Activated effector memory CD4-positive, alpha-beta T cell treated with anti-CD3 and anti-CD28 coated beads, Interleukin-2, amount 50 U/mL, for 16 hours (primary cell): ENCODE results near the gene SDR42E1.
"Not testable (repeated sequence)": the region's sequence is repeated elsewhere in the genome, so short reads cannot be mapped to it uniquely, and the experiment has no call there.

Experiments
- DNase-seq: peaks from one replicate; pipeline ENCODE4 v3.0.0-alpha.2; 2020

SDR42E1 gene

GRCh38 chr16:82034981-82035612 lies 23.8 kb upstream of the SDR42E1 start, which contains the start of gene HSD17B2:
HSD17B2 (plus strand) TSS chr16:82035253; CDS start chr16:82035425, 172 bp downstream.
- no peak for DNase-seq

GRCh38 chr16:82033683-82034300 lies 22.5 kb upstream of the SDR42E1 start:
- DNase-seq: no peak

DNA sequence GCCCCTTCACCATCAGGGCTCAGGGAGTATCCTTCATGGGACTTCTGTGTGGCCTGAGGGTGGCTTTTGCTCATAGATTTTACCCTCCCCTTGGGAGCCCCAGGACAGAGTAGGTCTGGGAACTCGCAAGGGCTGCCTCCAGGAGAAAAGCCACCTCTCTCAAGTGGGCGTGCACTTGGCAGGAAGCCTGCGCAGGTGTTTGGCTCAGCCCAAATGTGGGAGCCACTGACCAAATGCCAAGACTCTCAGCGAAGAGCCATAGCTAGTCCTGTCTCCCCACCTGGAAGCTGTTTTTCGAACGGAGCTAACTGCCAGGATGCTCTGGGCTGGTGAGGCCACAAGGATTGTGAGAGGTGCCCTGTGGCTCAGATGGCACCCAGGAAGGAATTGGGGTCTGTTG lies 21.7 kb upstream of the SDR42E1 start:
- no peak for DNase-seq

DNA sequence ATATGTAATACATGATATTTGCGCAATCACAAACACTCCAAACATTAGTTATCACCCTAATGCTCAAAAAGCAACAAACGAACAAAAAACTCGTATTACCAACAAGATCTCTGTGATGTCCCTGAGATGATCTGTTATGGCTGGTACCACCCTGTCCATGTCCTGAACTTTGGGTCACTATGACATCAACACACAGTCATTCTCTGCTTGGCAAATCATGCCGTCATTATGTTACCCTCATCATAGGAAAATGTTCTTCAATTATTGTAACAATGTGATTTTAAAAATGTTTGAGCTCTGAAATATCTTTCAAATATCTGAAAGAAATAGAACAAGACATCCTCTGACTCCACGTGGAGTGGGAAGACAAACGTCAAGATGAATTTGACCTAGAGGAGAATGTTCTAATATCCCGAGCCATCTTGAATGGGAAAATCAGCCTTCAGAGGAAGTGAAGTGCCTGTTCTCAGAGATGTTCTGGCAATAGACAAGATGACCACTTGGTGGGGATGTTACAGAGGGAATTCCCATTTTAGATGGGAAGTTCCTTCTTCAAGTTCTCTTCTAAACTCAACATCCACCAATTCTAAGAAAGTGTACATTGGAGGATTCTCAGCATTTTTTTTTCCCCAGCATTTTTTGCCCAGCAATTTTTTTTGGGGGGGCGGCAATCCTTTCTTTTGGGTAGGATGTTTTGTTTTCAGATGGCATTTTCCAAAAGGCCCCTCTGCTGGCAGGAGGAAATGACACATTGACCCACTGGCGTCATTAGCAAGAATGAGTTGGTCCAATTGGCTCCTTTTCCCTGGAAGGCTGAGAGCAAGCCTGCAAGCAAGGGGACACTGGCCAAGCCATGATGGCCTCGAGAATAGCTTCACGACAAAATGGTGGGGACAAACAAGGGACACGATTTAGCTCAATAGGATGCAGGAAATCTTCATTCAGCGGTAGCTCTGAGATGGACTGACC lies 20.1 kb upstream of the SDR42E1 start:
- DNase-seq: no peak

DNA sequence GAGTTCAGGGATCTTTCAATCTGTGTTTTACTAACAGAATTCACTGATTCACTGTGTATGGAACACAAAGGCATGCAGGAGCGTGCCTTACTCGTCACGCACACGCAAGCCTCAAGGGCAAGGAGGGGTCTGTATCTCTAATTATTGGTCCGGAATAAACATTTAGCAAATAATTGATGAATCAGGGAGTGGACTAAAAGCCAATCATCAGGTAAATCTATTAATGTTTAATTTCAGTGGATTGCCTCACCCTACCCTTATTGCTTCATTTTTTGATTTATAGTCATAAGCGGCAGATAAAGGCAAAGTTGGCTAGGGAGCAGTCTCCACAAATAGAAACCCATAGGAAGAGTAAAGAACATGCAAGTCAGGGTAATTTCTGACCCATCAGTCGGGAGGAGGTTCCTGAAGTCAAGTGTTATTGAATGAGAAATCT lies 16.4 kb upstream of the SDR42E1 start:
- DNase-seq: no peak

DNA sequence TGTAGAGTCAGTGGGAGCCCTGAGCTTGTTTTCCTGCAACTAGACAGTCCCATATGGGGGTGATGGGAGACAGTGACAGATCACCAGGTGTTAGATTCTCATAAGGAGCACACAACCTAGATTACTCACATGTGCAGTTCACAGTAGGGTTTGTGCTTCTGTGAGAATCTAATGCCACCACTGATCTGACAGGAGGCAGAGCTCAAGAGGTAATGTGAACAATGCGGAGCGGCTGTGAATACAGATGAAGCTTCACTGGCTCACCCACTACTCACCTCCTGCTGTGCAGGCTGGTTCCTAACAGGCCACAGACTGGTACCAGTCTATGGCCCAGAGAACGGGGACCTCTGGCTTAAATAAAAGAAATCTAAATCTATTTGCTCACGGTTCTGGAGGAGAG lies 13.6 kb upstream of the SDR42E1 start:
- DNase-seq: no peak

GRCh38 chr16:82024316-82024715 lies 13.0 kb upstream of the SDR42E1 start:
- DNase-seq: no peak

DNA sequence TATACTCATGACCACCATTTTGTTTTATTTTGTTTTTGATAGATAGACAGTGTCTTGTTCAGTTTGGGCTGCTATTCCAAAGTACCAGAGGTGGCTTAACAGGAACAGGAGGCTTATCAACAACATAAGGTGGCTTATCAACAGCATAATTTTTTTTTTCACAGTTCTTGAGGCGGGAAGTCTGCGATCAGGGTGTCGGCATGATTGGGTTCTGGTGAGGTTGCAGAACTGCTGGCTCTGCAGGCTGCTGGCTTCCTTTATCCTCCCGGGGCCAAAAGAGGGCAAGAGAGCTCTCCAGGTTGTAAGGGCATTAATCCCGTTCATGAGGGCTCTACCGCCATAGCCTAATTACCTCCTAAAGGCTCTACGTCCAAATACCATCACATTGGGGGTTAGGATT lies 11.9 kb upstream of the SDR42E1 start:
- no peak for DNase-seq

DNA sequence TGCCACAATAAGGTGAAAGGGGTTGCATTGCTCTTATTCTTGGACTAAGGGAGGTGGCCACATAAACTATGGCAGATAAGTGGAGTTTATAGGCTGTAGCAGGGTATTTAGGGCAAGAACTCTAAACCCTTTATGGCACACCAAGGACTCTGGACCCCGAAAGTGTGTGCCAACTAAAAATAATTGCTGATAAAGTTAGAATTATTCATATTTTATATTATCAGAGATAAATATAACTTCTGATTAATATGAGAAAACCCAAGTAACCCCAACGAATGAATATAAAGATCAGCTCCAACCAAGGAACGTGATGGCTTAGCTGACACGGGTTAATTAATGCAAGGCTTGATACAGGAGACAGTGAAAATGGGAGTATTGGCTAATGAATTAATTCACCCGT lies 8.8 kb upstream of the SDR42E1 start:
- no peak for DNase-seq

GRCh38 chr16:82019535-82019934 lies 8.3 kb upstream of the SDR42E1 start:
- DNase-seq: no peak

DNA sequence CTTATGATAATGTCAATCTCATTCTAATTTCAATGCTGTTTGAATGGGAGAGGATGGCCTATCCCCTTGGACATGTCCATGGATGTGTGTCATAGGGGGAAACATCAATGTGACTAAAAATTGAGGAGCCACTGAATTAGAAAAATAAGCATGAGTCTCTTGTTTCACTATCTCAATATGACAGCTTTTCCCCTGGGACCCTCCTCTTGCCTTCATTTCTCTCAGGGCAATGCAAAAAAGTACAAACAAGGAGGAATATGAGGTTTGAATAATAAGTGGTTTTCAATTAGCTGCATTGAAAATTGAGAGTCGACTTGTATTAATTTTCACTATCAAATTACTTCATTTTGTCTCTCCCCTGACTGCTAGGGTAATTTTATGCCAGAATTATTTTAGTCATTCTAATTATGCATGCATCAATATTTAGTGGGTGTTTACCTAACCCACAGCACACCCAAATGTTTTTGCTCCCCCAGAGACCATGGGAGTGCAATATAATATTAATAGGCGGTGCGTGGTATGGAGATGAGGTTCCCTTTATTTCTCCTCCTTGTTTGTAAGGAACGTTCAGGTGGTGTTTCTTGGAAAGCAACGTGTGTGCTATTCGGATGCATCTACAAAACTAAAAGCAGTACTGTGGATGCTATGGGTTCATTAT lies 6.8 kb upstream of the SDR42E1 start:
- no peak for DNase-seq

- no peak for DNase-seq
Observed at GRCh38 chr16:82016964-82017363, 5.7 kb upstream of the SDR42E1 start.

GRCh38 chr16:82016263-82016662 lies 5.0 kb upstream of the SDR42E1 start:
- DNase-seq: no peak

- no peak for DNase-seq
Observed at GRCh38 chr16:82013139-82013538, 1.9 kb upstream of the SDR42E1 start.

DNA sequence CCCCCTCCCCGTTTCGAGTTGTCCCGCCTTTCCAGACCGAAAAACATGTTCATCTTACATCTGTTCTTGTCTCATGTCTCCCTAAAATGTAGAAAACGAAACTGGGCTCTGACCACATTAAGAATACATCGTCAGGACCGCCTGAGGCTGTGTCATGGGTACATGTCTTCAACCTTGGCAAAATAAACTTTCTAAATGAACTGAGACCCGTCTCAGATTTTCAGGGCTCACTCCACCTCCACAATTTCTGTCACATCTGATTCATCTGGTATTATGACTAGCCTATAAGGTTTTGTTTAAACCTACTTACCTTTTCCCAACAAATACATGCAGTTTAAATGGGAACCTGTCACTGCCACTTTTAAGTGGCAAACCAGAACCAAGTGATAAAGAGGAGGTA lies 621 bp downstream of the SDR42E1 start:
- DNase-seq: no peak

DNA sequence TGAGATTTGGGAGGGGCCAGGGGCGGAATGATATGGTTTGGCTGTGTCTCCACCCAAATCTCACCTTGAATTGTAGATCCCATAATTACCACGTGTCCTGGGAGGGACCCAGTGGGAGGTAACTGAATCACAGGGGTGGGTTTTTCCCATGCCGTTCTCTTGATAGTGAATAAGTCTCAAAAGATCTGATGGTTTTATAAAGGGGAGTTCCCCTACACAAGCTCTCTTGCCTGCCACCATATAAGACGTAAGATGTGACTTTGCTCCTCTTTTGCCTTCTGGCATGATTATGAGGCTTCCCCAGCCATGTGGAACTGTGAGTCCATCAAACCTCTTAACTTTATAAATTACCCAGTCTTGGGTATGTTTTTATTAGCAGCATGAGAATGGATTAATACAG lies 1.5 kb downstream of the SDR42E1 start:
- DNase-seq: not testable (repeated sequence)

DNA sequence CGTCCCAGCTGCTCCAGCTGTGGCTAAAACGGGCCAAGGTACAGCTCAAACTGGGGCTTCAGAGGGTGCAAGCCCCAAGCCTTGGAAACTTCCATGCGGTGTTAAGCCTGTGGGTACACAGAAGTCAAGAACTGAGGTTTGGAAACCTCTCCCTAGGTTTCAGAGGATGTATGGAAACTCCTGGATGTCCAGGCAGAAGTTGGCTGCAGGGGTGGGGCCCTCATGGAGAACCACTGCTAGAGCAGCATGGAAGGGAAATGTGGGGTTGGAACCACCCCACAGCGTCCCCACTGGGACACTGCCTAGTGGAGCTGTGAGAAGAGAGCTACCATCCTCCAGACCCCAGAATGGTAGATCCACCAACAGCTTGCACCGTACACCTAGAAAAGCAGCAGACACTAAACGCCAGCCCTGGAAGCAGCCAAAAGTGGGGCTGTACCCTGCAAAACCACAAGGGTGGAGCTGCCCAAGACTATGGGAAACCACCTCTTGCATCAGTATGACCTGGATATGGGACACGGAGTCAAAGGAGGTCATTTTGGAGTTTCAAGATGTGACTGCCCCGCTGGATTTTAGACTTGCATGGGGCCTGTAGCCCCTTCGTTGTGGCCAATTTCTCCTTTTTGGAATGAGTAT lies 2.2 kb downstream of the SDR42E1 start:
- DNase-seq: no peak

DNA sequence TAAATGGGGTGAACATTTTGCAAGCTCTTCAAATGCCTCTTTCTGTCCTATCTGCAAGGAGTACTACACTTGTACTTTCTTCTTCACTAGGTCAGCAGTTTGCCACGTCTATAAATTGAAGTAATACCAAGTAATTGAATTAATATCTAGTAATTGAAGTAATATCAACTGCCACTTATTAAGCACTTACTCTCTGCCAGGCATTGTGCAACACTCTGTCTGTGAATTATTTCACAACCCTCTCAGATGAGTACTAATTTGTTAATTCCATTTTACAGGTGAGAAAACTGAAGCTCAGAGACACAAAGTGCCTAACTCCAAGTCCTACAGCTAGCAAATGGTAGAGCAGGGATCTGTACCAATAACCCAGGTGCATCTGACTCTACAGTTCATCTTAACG lies 4.1 kb downstream of the SDR42E1 start:
- DNase-seq: no peak

DNA sequence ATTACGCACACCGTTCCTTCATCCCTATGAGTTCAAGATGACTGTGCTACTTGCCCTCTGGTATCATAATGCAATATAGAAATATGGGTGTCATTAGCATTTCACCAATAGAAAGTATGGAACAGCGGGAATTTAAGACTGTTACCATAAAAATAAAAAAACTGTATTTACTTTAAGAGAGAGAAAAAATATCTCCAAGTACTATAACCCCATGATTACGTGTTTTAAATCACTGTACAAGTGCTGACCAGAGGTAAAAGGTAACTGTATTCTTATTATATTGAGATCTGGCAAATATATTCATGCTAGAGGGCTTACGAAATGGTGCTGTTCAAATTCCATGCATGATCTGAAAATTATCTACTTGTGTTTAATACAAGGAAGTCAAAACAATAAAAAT lies 5.2 kb downstream of the SDR42E1 start:
- DNase-seq: no peak

DNA sequence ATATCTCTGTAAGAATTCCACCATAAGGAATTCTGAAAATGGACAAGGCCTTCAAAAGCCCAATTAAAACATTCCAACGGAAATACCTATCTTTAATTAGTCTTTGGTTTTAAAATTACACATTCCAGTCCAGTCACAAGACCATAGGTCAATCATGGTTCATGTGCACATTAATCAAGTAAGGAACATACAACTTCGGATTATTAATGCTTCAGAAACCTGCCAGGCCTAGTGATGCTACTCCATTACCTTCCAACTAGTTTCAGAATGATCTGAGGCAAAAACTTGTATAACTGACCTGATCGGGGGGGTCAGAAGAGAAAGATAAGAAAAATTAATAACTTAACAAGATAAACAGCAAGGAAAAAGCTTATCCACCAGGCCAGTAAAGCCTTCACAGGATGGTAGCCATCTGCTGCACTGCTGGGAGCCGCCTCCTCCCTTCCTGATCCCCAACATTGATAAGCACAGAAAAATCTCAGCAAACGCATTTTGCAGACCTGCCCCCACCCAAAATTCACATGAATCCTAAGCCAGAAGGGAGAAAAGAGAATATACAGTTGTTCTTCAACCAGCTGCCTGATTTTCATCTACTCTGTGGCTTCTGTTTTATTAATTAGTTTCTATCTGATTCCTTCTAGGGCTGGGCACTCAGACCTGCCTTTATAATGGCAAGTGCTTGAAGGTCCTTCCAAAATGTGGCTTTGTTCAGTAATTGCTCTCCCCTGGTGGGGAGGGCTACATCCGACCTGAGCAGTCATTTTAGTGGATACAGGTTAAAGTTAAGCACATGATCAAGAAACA lies 6.0 kb downstream of the SDR42E1 start:
- DNase-seq: no peak

DNA sequence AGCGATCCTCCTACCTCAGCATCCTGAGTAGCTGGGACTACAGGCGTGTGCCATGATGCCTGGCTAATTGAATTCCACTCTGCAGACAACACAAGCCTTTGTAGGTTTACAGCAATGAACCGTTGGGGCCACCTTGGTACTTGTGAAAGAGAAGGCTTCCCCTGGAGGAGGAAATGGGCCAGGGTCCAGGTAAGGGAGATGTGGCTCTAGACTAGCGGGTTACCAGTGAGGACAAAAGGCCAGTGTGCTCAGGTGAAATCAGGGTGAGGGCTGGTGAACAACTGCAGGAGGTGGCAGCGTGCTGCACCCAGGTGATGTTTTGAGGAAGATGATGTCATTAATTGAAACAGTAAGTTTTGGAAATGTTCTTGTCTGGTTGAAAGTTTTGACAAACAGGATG lies 6.7 kb downstream of the SDR42E1 start:
- DNase-seq: no peak

GRCh38 chr16:82002831-82003230 lies 8.4 kb downstream of the SDR42E1 start:
- no peak for DNase-seq
